Stromal cell of bone marrow (primary cell): Measurements from ENCODE around the gene SLAIN1.
"Not testable (repeated sequence)": the region's sequence is repeated elsewhere in the genome, so short reads cannot be mapped to it uniquely, and the experiment has no call there.

Experiments used
- DNase-seq: peaks from one replicate; pipeline ENCODE4 v3.0.0-alpha.2; 2012; ENCODE audit warnings: low read depth

SLAIN1 gene

GRCh38 chr13:77697217-77698103 is at the start of gene SLAIN1:
Gene SLAIN1 (plus strand): TSS chr13:77697687. CDS start chr13:77697914, 227 bp downstream.
- DNase-seq: no peak

GRCh38 chr13:77650409-77650808 is 47.1 kb upstream of the SLAIN1 start:
- DNase-seq: no peak

DNA sequence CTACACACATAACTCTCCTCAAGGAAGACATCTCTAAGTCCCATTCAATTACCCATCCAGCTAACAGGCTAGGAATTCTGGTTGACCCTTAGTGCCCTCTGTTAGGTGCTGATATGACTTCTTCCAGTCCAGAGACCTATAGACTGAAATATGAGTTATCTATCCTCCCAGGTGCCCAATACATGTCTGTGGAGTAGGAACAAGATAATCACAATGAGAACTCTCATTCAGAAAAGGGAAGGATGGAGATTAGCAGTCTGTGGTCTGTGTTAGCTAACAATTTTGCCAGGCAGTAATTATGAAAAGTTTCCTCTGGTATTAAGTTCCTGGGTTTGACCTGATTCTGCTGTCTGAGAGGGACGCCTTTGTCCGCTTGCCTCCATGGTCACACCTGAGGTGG is 44.2 kb upstream of the SLAIN1 start:
- DNase-seq: no peak

- DNase-seq: not testable (repeated sequence)
Observed at GRCh38 chr13:77660016-77660415, 37.5 kb upstream of the SLAIN1 start.

GRCh38 chr13:77660841-77661250 is 36.6 kb upstream of the SLAIN1 start:
- DNase-seq: no peak

GRCh38 chr13:77662301-77662700 is 35.2 kb upstream of the SLAIN1 start:
- DNase-seq: not testable (repeated sequence)

DNA sequence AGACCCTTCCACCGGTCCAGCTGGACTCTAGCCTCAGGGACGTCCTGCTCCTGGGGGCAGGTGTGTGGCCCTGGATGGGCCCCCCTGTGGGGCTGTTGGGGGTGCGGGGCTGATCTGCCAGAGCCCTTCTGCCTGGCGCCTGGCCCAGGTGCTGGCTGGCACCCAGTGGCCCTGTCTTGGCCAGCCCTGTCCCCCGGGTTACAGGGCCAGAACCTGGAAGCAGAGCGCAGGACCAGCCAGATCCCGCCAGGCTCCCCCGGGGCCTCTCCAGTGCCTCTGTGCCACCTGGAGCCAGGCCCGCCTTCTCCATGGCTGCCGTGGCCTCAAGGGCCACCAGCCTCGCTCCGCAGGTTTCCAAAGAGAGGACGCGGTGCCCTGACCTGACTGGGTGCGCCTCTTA is 34.7 kb upstream of the SLAIN1 start:
- DNase-seq: not testable (repeated sequence)

GRCh38 chr13:77674852-77675251 is 22.6 kb upstream of the SLAIN1 start:
- DNase-seq: no peak

GRCh38 chr13:77678691-77679235 is 18.7 kb upstream of the SLAIN1 start:
- no peak for DNase-seq

DNA sequence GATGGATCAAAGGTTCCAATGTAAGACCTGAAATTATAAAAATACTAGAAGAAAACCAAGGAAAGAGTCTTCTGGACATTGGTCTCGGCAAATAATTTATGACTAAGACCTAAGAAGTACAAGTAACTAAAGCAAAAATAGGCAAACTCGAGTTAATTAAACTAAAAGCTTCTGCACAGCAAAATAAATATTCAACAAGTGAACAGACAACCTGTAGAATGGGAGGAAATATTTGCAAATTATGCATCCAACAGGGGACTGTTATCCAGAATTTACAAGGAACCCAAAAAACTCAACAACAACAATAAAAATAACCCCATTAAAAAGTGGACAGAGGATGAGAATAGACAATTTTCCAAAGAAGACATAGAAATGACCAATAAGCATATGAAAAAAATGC is 9.7 kb upstream of the SLAIN1 start:
- DNase-seq: no peak

GRCh38 chr13:77691871-77692270 is 5.6 kb upstream of the SLAIN1 start:
- no peak for DNase-seq

DNA sequence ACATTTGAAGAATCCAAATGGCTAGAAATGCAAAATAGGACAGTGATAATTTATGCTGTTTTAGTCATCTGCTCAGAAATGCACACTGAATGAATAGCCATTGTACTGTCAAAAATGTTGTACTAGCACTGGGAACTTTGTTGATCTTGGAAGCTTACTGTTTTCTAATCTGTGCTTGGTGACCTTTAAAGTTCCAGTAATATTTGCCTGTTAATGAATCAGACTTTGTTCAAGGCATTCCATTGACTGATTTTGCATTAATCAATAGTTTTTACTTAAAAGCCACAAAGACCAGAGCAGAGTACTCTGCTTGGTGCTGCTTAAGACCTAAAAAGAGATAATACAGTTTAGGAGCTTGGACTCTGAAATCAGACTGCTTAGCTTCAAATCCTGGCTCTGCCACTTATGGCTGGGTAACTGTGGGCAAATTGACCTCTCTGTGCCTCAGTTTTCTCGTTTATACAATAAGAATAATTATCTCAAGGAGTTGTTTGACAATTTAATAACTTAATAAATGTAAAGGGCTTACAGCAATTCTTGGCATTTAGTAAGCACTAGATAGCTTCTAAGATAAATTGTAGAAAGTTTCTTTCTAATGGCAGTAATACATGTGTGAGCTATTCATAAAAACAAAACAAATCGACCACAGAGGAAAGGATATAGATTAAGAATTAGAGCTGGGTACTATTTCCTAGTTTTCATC is 4.6 kb upstream of the SLAIN1 start:
- no peak for DNase-seq

- no peak for DNase-seq
Observed at GRCh38 chr13:77693449-77693940, 4.0 kb upstream of the SLAIN1 start.

- no peak for DNase-seq
Observed at GRCh38 chr13:77696006-77696878, 1.2 kb upstream of the SLAIN1 start.

- no peak for DNase-seq
Observed at GRCh38 chr13:77696879-77697216, 639 bp upstream of the SLAIN1 start.

- no peak for DNase-seq
Observed at GRCh38 chr13:77698201-77699058, 943 bp downstream of the SLAIN1 start.

GRCh38 chr13:77699059-77699680 is 1.7 kb downstream of the SLAIN1 start:
- no peak for DNase-seq

DNA sequence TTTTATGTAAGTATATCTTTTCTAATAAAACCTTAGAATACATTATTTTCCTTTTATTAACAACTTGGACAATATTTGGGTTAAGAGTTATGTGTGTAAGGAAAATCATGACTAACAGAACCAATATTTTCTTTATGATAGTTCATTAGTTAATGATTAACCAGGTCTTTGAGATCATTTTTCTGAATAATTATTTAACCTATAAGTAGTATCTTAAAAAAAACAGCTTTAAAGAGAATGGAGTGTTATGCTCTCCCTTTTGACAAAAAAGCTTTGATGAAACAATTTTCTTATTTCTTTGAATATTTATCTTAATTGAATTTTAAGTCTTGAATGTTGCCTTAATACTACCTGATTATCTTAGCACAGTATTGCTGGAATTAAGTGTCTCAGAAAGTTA is 3.8 kb downstream of the SLAIN1 start:
- no peak for DNase-seq

DNA sequence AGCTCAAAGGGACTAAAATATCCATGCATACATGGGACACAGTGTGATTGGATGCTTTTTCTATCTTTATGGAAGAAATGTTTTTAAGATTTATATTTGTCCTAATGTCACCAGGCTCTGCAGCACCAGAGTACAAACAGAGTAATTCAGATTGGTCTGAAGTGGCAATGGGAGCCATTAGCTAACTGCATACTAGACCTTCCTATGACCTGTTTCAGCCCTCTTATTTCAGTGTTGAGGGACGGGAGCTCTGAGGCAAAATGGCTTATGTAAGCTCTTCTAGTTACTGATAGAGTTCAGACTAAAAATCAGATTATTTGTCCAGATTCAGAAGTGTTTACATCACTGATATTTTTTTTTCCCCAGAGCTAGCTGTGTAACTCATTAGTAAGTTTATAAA is 4.9 kb downstream of the SLAIN1 start:
- DNase-seq: no peak

DNA sequence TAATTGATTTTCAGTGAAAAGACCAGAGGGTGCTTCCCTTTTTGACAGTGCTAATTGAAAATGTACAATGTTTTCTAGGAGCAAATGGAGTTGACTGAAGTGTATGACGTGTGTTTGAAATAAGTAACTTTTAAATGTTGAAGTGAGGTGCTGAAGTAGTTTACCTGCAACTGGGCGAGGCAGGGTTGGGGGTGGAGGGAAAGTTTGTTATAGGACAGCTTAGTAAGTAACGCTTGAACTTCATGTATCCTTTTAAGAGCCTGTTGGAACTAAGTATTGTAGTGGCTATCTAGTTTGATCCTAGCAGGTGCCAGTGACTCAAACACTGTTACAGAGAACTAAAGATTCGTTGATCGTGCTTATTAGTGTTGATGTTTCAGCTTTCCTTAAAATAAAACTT is 5.9 kb downstream of the SLAIN1 start:
- DNase-seq: no peak
